HEK293 (cell line): ENCODE data around the gene PFN1.

Experiments used
- CTCF ChIA-PET: fragments of 350-600 bp; formaldehyde crosslinking; extraction: SDS; loops from one replicate; lab custom pipeline; 2021; ENCODE audit warnings: antibody characterized with exemption; lab: Yijun Ruan, JAX
- POLR2A ChIA-PET: fragments of 300-600 bp; formaldehyde crosslinking; extraction: SDS; loops from one replicate; lab custom pipeline; 2020; ENCODE audit warnings: antibody characterized with exemption, inconsistent platforms; lab: Yijun Ruan, JAX
- H3K27ac ChIP-seq: fragments of 200-500 bp; sonication (Bioruptor generic); 2 replicates; pipeline ENCODE4 v1.5.1; 2014; ENCODE audit warnings: low read depth, low read length, control low read depth, inconsistent platforms; ENCODE audit errors: extremely low read depth
- H3K36me3 ChIP-seq, 2 experiments: fragments of 200-500 bp in 1 of 2; sonication (Bioruptor generic) in 1 of 2; 1 replicate in 1 of 2; 2 replicates in 1 of 2; pipeline ENCODE4 v1.5.1; 2014 to 2017; ENCODE audit warnings: inconsistent platforms in 2 of 2, low read length in 2 of 2; ENCODE audit not compliant: control insufficient read depth in 2 of 2, insufficient read depth in 1 of 2
- H3K4me1 ChIP-seq: fragments of 200-500 bp; sonication (Bioruptor generic); 2 replicates; pipeline ENCODE4 v1.5.1; 2014; ENCODE audit warnings: mild to moderate bottlenecking, low read length, inconsistent platforms; ENCODE audit not compliant: control insufficient read depth, insufficient read depth
- H3K4me3 ChIP-seq: 2 replicates; pipeline ENCODE4 v1.5.1; 2011; ENCODE audit warnings: low read depth, mild to moderate bottlenecking, control low read depth, low read length, moderate library complexity
- H3K9me3 ChIP-seq: fragments of 200-500 bp; sonication (Bioruptor generic); 2 replicates; pipeline ENCODE4 v1.5.1; 2014; ENCODE audit warnings: low read depth, low read length, inconsistent platforms; ENCODE audit not compliant: control insufficient read depth, insufficient read depth
- ELK4 ChIP-seq: IDR thresholded peaks from 2 replicates; pipeline ENCODE4 v1.6.1; 2011; ENCODE audit warnings: mild to moderate bottlenecking, low read depth, low read length, borderline replicate concordance
- HOXC10 ChIP-seq: sonication (generic); formaldehyde crosslinking; IDR thresholded peaks from 2 replicates; pipeline ENCODE4 v1.8.1; 2023; ENCODE audit warnings: mild to moderate bottlenecking, missing genetic modification reagents
- KLF16 ChIP-seq: fragments of 450-650 bp; formaldehyde crosslinking; IDR thresholded peaks from 2 replicates; pipeline ENCODE4 v1.5.1; 2017; ENCODE audit warnings: missing biosample characterization, missing genetic modification characterization
- REPIN1 ChIP-seq: fragments of 450-650 bp; formaldehyde crosslinking; IDR thresholded peaks from 2 replicates; pipeline ENCODE4 v1.5.1; 2017; ENCODE audit warnings: missing biosample characterization, missing genetic modification characterization, low read depth
- SP7 ChIP-seq: fragments of 450-650 bp; formaldehyde crosslinking; IDR thresholded peaks from 2 replicates; pipeline ENCODE4 v1.5.1; 2016; ENCODE audit warnings: missing biosample characterization, missing genetic modification characterization
- TCF7L2 ChIP-seq: IDR thresholded peaks from 2 replicates; pipeline ENCODE4 v1.6.1; 2011; ENCODE audit warnings: low read depth, mild to moderate bottlenecking, inconsistent platforms, low read length, moderate library complexity, borderline replicate concordance
- ZBTB11 ChIP-seq: fragments of 450-650 bp; formaldehyde crosslinking; conservative IDR thresholded peaks from 2 replicates; pipeline ENCODE4 v1.5.1; 2016; ENCODE audit warnings: low read depth, missing biosample characterization, missing genetic modification characterization
- ZBTB48 ChIP-seq: fragments of 450-650 bp; formaldehyde crosslinking; IDR thresholded peaks from 2 replicates; pipeline ENCODE4 v1.5.1; 2016; ENCODE audit warnings: missing biosample characterization, missing genetic modification characterization
- ZEB2 ChIP-seq: fragments of 450-650 bp; formaldehyde crosslinking; IDR thresholded peaks from 2 replicates; pipeline ENCODE4 v1.5.1; 2016; ENCODE audit warnings: missing biosample characterization, missing genetic modification characterization
- ZFHX2 ChIP-seq: fragments of 450-650 bp; formaldehyde crosslinking; conservative IDR thresholded peaks from 2 replicates; pipeline ENCODE4 v1.5.1; 2016; ENCODE audit warnings: missing biosample characterization, missing genetic modification characterization
- ZNF18 ChIP-seq: fragments of 450-650 bp; formaldehyde crosslinking; IDR thresholded peaks from 2 replicates; pipeline ENCODE4 v1.5.1; 2016; ENCODE audit warnings: missing biosample characterization, missing genetic modification characterization
- ZNF26 ChIP-seq: fragments of 450-650 bp; formaldehyde crosslinking; IDR thresholded peaks from 2 replicates; pipeline ENCODE4 v1.5.1; 2016; ENCODE audit warnings: missing biosample characterization, missing genetic modification characterization
- ZNF366 ChIP-seq: fragments of 450-650 bp; formaldehyde crosslinking; conservative IDR thresholded peaks from 2 replicates; pipeline ENCODE4 v1.5.1; 2016; ENCODE audit warnings: missing biosample characterization, missing genetic modification characterization
- ZNF394 ChIP-seq: fragments of 450-650 bp; formaldehyde crosslinking; IDR thresholded peaks from 2 replicates; pipeline ENCODE4 v1.5.1; 2016; ENCODE audit warnings: missing biosample characterization, missing genetic modification characterization, mild to moderate bottlenecking, moderate library complexity, borderline replicate concordance
- ZNF488 ChIP-seq: fragments of 450-650 bp; formaldehyde crosslinking; IDR thresholded peaks from 2 replicates; pipeline ENCODE4 v1.5.1; 2016; ENCODE audit warnings: missing biosample characterization, missing genetic modification characterization
- ZNF501 ChIP-seq: fragments of 450-650 bp; formaldehyde crosslinking; IDR thresholded peaks from 2 replicates; pipeline ENCODE4 v1.5.1; 2016; ENCODE audit warnings: missing biosample characterization, missing genetic modification characterization
- ZNF514 ChIP-seq: fragments of 450-650 bp; formaldehyde crosslinking; IDR thresholded peaks from 2 replicates; pipeline ENCODE4 v1.5.1; 2016; ENCODE audit warnings: missing biosample characterization, missing genetic modification characterization
- ZNF610 ChIP-seq: fragments of 450-650 bp; formaldehyde crosslinking; IDR thresholded peaks from 2 replicates; pipeline ENCODE4 v1.5.1; 2016; ENCODE audit warnings: missing biosample characterization, missing genetic modification characterization, borderline replicate concordance
- ZNF621 ChIP-seq: fragments of 450-650 bp; formaldehyde crosslinking; IDR thresholded peaks from 2 replicates; pipeline ENCODE4 v1.5.1; 2017; ENCODE audit warnings: missing biosample characterization, missing genetic modification characterization
- ZNF654 ChIP-seq: fragments of 450-650 bp; formaldehyde crosslinking; IDR thresholded peaks from 2 replicates; pipeline ENCODE4 v1.5.1; 2016; ENCODE audit warnings: low read depth, missing biosample characterization, missing genetic modification characterization
- ZNF747 ChIP-seq: fragments of 450-650 bp; formaldehyde crosslinking; IDR thresholded peaks from 2 replicates; pipeline ENCODE4 v1.5.1; 2016; ENCODE audit warnings: missing biosample characterization, missing genetic modification characterization
- ZNF785 ChIP-seq: fragments of 450-650 bp; formaldehyde crosslinking; IDR thresholded peaks from 2 replicates; pipeline ENCODE4 v1.5.1; 2016; ENCODE audit warnings: missing biosample characterization, missing genetic modification characterization
- ZNF830 ChIP-seq: fragments of 450-650 bp; IDR thresholded peaks from 2 replicates; pipeline ENCODE4 v1.5.0; 2018; ENCODE audit warnings: missing biosample characterization, missing genetic modification characterization, low read depth, mild to moderate bottlenecking, moderate library complexity
- ZNF837 ChIP-seq: fragments of 450-650 bp; formaldehyde crosslinking; IDR thresholded peaks from 2 replicates; pipeline ENCODE4 v1.5.1; 2016; ENCODE audit warnings: missing biosample characterization, missing genetic modification characterization
- ZSCAN18 ChIP-seq: fragments of 450-650 bp; formaldehyde crosslinking; IDR thresholded peaks from 2 replicates; pipeline ENCODE4 v1.5.1; 2016; ENCODE audit warnings: missing biosample characterization, missing genetic modification characterization

Gene PFN1

GRCh38 chr17:4938069-4938491 lies 10.2 kb downstream of the PFN1 start:
- Histone ChIP-seq H3K4me3 (no peak overlapping the region), H3K27ac (peak overlapping the region; percentile 93; the same call in 1 of the 2 replicates), H3K4me1 (peaks cover 9% of the 10 kb centered on the region), H3K9me3 (no peaks in the 10 kb centered on the region), H3K36me3 (peaks cover 24 to 55% of the 10 kb centered on the region in 2 experiments)
- CTCF ChIA-PET = interaction anchor here (0.6 to 3.0 kb wide), 2 partner anchors 24 to 29 kb away, joined by 3 to 20 read pairs; no protein-coding TSS in a partner anchor
- TF ChIP-seq ZNF366 (tag by site-specific recombination) = no peak
- no peak for TF ChIP-seq ZNF830 (tag by site-specific recombination)
- TF ChIP-seq KLF16 (tag by site-specific recombination) = no peak
- no peak for TF ChIP-seq ZBTB11 (tag by site-specific recombination)
- no peak for TF ChIP-seq ZSCAN18
- no peak for TF ChIP-seq ZEB2 (tag by site-specific recombination)
- POLR2A ChIA-PET = interaction anchor here (0.6 to 3.4 kb wide), 3 partner anchors 13 to 36 kb away, joined by 3 to 109 read pairs (median 3); partner anchors contain the start of genes ENO3, PFN1 and SPAG7

- Histone ChIP-seq H3K4me1 (peaks cover 9% of the 10 kb centered on the region), H3K36me3 (peaks cover 19 to 53% of the 10 kb centered on the region in 2 experiments), H3K27ac (no peak overlapping the region; the same call in 1 of the 2 replicates), H3K4me3 (no peak overlapping the region), H3K9me3 (no peaks in the 10 kb centered on the region)
- no peak for TF ChIP-seq TCF7L2
- no peak for TF ChIP-seq ELK4
- TF ChIP-seq ZFHX2 (tag by site-specific recombination) = no peak
- no peak for TF ChIP-seq SP7 (tag by site-specific recombination)
- no peak for TF ChIP-seq ZNF488 (tag by site-specific recombination)
- TF ChIP-seq ZNF654 (tag by site-specific recombination) = no peak
- TF ChIP-seq ZNF18 (tag by site-specific recombination) = no peak
- no peak for TF ChIP-seq ZNF501 (tag by site-specific recombination)
- no peak for TF ChIP-seq REPIN1 (tag by site-specific recombination)
- no peak for TF ChIP-seq ZNF747 (tag by site-specific recombination)
- no peak for TF ChIP-seq ZNF837 (tag by site-specific recombination)
- no peak for TF ChIP-seq ZNF394
- no peak for TF ChIP-seq ZNF610 (tag by site-specific recombination)
- TF ChIP-seq ZNF26 (tag by site-specific recombination) = no peak
- no peak for TF ChIP-seq ZNF785 (tag by site-specific recombination)
- no peak for TF ChIP-seq ZBTB48
- TF ChIP-seq ZNF514 = no peak
- TF ChIP-seq HOXC10 (CRISPR knock-in tag) = no peak
- TF ChIP-seq ZNF621 (tag by site-specific recombination) = no peak
- ChIA-PET CTCF (interaction anchor here (0.6 to 1.2 kb wide), 2 partner anchors 24 to 28 kb away, joined by 3 to 4 read pairs; no protein-coding TSS in a partner anchor), POLR2A (interaction anchor here (0.6 to 3.4 kb wide), 5 partner anchors 11 to 36 kb away, joined by 3 to 109 read pairs (median 6); partner anchors contain the start of genes ENO3, PFN1 and SPAG7)
These were observed 10.8 kb downstream of the PFN1 start for GRCh38 chr17:4937553-4937952.
